ENCODE data around the gene NWD2. TPM values are rescaled to one million over a fixed set of nuclear protein-coding genes. Genes with fewer than 3 reads are reported as not detected.

NWD2 gene
- total RNA-seq, 1 experiment from 2014 or later, result not detected

GRCh38 chr4:37431417-37431743, 186.8 kb downstream of the NWD2 start:
- DNase-seq, result no peak
- TF ChIP-seq CTCF (conservative IDR thresholded peaks at IDR 0.05) (no peak), EZH2 (IDR thresholded peaks at IDR 0.05; ENCODE audit: low read depth) (no peak)
- Histone ChIP-seq H3K4me2 (no peak overlapping the region), H2AFZ (no peak overlapping the region), H3K36me3 (ENCODE audit: low read depth) (no peaks in the 10 kb centered on the region), H3K9me3 (ENCODE audit: insufficient read depth, low read depth) (no peaks in the 10 kb centered on the region), H4K20me1 (ENCODE audit: insufficient read depth) (no peaks in the 10 kb centered on the region), H3K27ac (no peak overlapping the region), H3K4me1 (replicated peaks; ENCODE audit: insufficient read depth) (no peaks in the 10 kb centered on the region), H3K9me2 (ENCODE audit: insufficient read depth) (no peaks in the 10 kb centered on the region), H3K27me3 (ENCODE audit: insufficient read depth, low read depth) (no peaks in the 10 kb centered on the region), H3F3A (ENCODE audit: insufficient read depth, low read depth) (no peaks in the 10 kb centered on the region), H3K79me2 (ENCODE audit: low read depth) (no peaks in the 10 kb centered on the region), H3K4me3 (no peak overlapping the region)
- BruUV-seq (replicated peaks), result no TSS peak
- ChIA-PET CTCF (interaction anchor here (0.6 kb wide), 1 partner anchor 13 kb away, joined by 4 read pairs; no protein-coding TSS in a partner anchor), POLR2A (ENCODE audit: unreplicated experiment) (no interaction called here)
- intact Hi-C loops (cut with micrococcal nuclease; ENCODE audit: unreplicated experiment), result loop anchor here (5.0 kb wide), 1 partner anchor 371 kb away; no protein-coding TSS in a partner anchor

GRCh38 chr4:37434469-37434868, 189.9 kb downstream of the NWD2 start:
- Histone ChIP-seq H3K9me2 (ENCODE audit: insufficient read depth) (no peaks in the 10 kb centered on the region), H3K27me3 (ENCODE audit: insufficient read depth, low read depth) (no peaks in the 10 kb centered on the region), H3K4me1 (replicated peaks; ENCODE audit: insufficient read depth) (peaks cover 12% of the 10 kb centered on the region), H3K36me3 (ENCODE audit: low read depth) (no peaks in the 10 kb centered on the region), H3K9me3 (ENCODE audit: insufficient read depth, low read depth) (no peaks in the 10 kb centered on the region), H3F3A (ENCODE audit: insufficient read depth, low read depth) (0 out of 2 replicates have a peak, but pooled peaks cover 3% of the 10 kb centered on the region), H3K4me2 (no peak overlapping the region), H3K4me3 (no peak overlapping the region), H3K79me2 (ENCODE audit: low read depth) (no peaks in the 10 kb centered on the region), H4K20me1 (ENCODE audit: insufficient read depth) (no peaks in the 10 kb centered on the region), H2AFZ (no peak overlapping the region), H3K27ac (no peak overlapping the region)
- CTCF ChIA-PET, result interaction anchor here (0.6 to 1.6 kb wide), 7 partner anchors 19 to 722 kb away, joined by 3 to 11 read pairs (median 4); a partner anchor contains a TSS
- no peak for DNase-seq
- intact Hi-C loops (cut with micrococcal nuclease; ENCODE audit: unreplicated experiment), result loop anchor here (5.0 kb wide), 1 partner anchor 368 kb away; no protein-coding TSS in a partner anchor
- POLR2A ChIA-PET (ENCODE audit: unreplicated experiment), result interaction anchor here (0.6 kb wide), 1 partner anchor 35 kb away, joined by 6 read pairs; no protein-coding TSS in a partner anchor
- TF ChIP-seq EZH2 (IDR thresholded peaks at IDR 0.05; ENCODE audit: low read depth), result no peak
- TF ChIP-seq CTCF (conservative IDR thresholded peaks at IDR 0.05), result peak; percentile 40
- no TSS peak for BruUV-seq (replicated peaks)

- intact Hi-C loops (cut with micrococcal nuclease; ENCODE audit: unreplicated experiment), result no loop called here
- ChIA-PET POLR2A (ENCODE audit: unreplicated experiment) (interaction anchor here (0.7 kb wide), 1 partner anchor 104 kb away, joined by 7 read pairs; no protein-coding TSS in a partner anchor), CTCF (no interaction called here)
- no peaks in the 10 kb centered on the region for H3K79me2 ChIP-seq (ENCODE audit: low read depth)
- BruUV-seq (replicated peaks), result no TSS peak
- no peak for DNase-seq
- no peak overlapping the region for H3K4me2 ChIP-seq
- no peak overlapping the region for H2AFZ ChIP-seq
- H3K9me2 ChIP-seq (ENCODE audit: insufficient read depth), result no peaks in the 10 kb centered on the region
- H3F3A ChIP-seq (ENCODE audit: insufficient read depth, low read depth), result peaks cover 15% of the 10 kb centered on the region; the same call in 1 of the 2 replicates
- H3K4me1 ChIP-seq (replicated peaks; ENCODE audit: insufficient read depth), result peaks cover 33% of the 10 kb centered on the region
- no peaks in the 10 kb centered on the region for H4K20me1 ChIP-seq (ENCODE audit: insufficient read depth)
- no peaks in the 10 kb centered on the region for H3K27me3 ChIP-seq (ENCODE audit: insufficient read depth, low read depth)
- no peak overlapping the region for H3K4me3 ChIP-seq
- no peaks in the 10 kb centered on the region; the same call in 1 of the 2 replicates for H3K9me3 ChIP-seq (ENCODE audit: insufficient read depth, low read depth)
- TF ChIP-seq CTCF (conservative IDR thresholded peaks at IDR 0.05), result no peak
- TF ChIP-seq EZH2 (IDR thresholded peaks at IDR 0.05; ENCODE audit: low read depth), result no peak
- H3K27ac ChIP-seq, result no peak overlapping the region
- H3K36me3 ChIP-seq (ENCODE audit: low read depth), result no peaks in the 10 kb centered on the region
These were observed 192.0 kb downstream of the NWD2 start for GRCh38 chr4:37436546-37436945.
